Measurements from ENCODE around the gene EMC9. TPM values are rescaled to one million over a fixed set of nuclear protein-coding genes. Genes with fewer than 3 reads are reported as not detected.

EMC9 gene
- total RNA-seq, 4 donors from 2014 or later: 8.3 to 25.5 (median 16.9) TPM

DNA sequence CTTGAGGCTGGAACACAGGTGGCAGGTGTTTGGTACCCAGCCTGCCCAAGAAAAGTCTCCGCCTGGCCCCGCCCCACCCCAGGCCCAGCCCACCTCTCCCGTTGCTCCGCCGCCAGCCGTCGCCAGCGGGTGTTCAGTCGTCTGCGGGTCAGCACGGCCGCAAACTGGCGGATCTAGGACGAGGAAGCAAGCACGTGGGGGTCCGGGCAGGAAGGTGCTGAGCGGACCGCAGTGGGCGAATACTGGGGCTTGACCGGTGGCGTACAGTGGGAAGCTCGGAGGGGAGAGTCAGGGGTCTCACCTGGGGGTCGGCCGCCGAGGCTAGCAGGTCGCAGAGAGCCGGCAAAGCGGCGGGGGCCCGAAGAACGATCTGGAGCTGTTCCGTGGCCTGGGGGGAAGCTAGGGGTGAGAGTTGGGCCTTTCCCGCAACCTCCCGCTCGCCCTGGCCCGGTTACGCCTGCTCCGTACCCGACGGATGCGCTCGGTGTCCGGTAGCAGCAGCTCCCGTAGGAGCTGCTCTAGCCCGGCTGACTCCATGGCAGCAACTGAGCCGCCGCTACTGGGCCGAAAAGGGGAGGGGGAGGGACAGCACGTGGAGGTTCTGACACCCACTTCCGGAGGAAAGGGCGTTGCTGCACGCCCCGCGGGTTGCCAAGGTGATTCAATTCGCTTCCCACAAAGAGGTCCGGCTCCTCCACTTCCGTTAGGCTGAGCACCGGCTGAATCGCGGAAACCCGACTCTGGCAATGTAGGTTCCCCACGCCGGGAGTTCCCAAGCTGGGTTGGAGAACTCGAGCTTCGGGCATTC is 47.1 kb upstream of the EMC9 start, which contains the start of gene IPO4:
Gene IPO4, minus strand, starts transcription at position 566 of the 808 bp plus-strand sequence. Its CDS starts 29 bp downstream, at position 537.
- Histone ChIP-seq H3K27me3 (no peaks in the 10 kb centered on the region), H3K36me3 (peaks cover 40 to 41% of the 10 kb centered on the region in 2 donors), H3K4me3 (replicated peaks in 1 of 3) (peak within 1 kb of the TSS; percentile 14 to 53 (median 43)), H3K27ac (peak within 1 kb of the TSS in 2 of 3 donors; percentile 31 to 60), H3K9me3 (no peaks in the 10 kb centered on the region), H3K4me1 (peaks cover 8 to 13% of the 10 kb centered on the region in 2 donors)
- TF ChIP-seq POLR2A (IDR thresholded peaks at IDR 0.05): peak in 1 of 2 donors; percentile 64
- TF ChIP-seq, protein P1, sequence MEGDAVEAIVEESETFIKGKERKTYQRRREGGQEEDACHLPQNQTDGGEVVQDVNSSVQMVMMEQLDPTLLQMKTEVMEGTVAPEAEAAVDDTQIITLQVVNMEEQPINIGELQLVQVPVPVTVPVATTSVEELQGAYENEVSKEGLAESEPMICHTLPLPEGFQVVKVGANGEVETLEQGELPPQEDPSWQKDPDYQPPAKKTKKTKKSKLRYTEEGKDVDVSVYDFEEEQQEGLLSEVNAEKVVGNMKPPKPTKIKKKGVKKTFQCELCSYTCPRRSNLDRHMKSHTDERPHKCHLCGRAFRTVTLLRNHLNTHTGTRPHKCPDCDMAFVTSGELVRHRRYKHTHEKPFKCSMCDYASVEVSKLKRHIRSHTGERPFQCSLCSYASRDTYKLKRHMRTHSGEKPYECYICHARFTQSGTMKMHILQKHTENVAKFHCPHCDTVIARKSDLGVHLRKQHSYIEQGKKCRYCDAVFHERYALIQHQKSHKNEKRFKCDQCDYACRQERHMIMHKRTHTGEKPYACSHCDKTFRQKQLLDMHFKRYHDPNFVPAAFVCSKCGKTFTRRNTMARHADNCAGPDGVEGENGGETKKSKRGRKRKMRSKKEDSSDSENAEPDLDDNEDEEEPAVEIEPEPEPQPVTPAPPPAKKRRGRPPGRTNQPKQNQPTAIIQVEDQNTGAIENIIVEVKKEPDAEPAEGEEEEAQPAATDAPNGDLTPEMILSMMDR (IDR thresholded peaks at IDR 0.05): peak in 1 of 6 experiments; percentile 22
- intact Hi-C loops (cut with DNase I): no loop called here
- 0% methylated on average over 25 to 41 of the region's 65 CpGs for WGBS, 2 donors
- DNase-seq: peak; percentile 97

DNA sequence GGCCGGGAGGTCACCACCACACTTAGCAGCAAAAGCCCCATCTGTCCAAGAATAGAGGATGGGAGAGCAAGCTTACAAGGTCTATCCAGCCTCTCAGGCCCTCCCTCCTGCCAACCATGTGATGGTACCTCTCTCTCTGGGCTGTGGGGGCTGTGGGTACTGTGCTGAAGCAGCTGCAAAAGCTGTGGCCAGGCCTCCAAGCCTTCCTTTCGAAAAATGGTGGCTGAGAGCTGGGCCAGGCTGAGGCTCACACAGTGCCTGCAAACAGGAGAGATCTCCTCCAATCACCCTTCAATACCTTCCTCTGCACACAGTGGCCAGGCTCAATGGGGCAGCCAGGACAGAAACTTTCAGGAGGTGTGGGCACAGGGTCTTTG is 46.1 kb upstream of the EMC9 start:
- intact Hi-C loops (cut with DNase I): no loop called here
- H3K27me3 ChIP-seq: no peaks in the 10 kb centered on the region
- no peak for DNase-seq
- peaks cover 8 to 13% of the 10 kb centered on the region in 2 donors for H3K4me1 ChIP-seq
- peaks cover 45 to 50% of the 10 kb centered on the region in 2 donors for H3K36me3 ChIP-seq
- H3K27ac ChIP-seq: no peak overlapping the region
- no peak for TF ChIP-seq POLR2A (IDR thresholded peaks at IDR 0.05)
- TF ChIP-seq, protein P1 (IDR thresholded peaks at IDR 0.05): no peak
- WGBS, 2 donors: 79 to 89% methylated on average over 2 of the region's 2 CpGs
- no peaks in the 10 kb centered on the region for H3K9me3 ChIP-seq
- peak overlapping the region in 1 of 3 donors; percentile 43 for H3K4me3 ChIP-seq (replicated peaks in 1 of 3)

DNA sequence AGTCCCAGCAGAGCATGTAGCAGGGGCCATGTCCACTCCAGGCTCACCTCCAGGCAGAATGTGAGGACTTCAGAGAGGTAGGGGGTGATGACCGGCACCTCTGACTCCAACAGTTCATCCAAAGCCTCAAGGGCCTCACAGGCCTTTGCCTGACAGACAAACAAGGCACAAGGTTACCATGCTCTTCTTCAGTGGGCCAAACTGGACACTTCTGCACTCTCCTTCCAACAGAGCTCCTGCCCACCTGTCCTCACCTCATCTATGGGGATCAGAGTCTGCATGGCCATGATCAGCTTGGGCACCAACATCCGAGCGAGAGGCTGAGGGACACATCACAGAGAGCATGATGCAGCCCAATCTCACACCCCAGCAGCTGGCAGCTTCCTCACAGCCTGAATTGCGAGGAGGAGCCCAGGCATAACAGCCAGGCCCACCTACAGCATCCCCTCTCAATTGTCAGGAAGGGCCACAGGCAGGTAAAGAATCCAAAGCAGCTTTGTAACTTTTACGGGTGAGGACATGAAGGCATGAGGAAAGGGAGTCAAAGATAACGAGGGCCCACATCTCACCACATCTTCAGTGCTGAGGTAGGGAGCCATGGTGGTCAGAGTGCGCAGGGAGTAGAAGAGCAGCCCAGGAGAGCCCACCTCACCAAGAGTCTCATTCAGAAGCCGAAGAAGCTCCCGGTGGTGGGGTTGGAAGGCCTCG is 45.6 kb upstream of the EMC9 start:
- Histone ChIP-seq H3K4me1 (peaks cover 8 to 13% of the 10 kb centered on the region in 2 donors), H3K27ac (no peak overlapping the region), H3K4me3 (replicated peaks in 1 of 3) (no peak overlapping the region), H3K9me3 (no peaks in the 10 kb centered on the region), H3K36me3 (peaks cover 39 to 45% of the 10 kb centered on the region in 2 donors), H3K27me3 (no peaks in the 10 kb centered on the region)
- no peak for DNase-seq
- WGBS, 2 donors: 91 to 96% methylated on average over 9 to 10 of the region's 10 CpGs
- TF ChIP-seq, protein P1 (IDR thresholded peaks at IDR 0.05): no peak
- TF ChIP-seq POLR2A (IDR thresholded peaks at IDR 0.05): no peak
- intact Hi-C loops (cut with DNase I): no loop called here

- no peak for DNase-seq
- H3K4me3 ChIP-seq (replicated peaks in 1 of 3): no peak overlapping the region
- no peaks in the 10 kb centered on the region for H3K9me3 ChIP-seq
- intact Hi-C loops (cut with DNase I): no loop called here
- no peaks in the 10 kb centered on the region for H3K27me3 ChIP-seq
- no peak overlapping the region for H3K27ac ChIP-seq
- 94 to 98% methylated on average over 10 to 11 of the region's 11 CpGs for WGBS, 2 donors
- peaks cover 32 to 46% of the 10 kb centered on the region in 2 donors for H3K36me3 ChIP-seq
- TF ChIP-seq, protein P1 (IDR thresholded peaks at IDR 0.05): no peak
- no peak for TF ChIP-seq POLR2A (IDR thresholded peaks at IDR 0.05)
- peaks cover 8 to 13% of the 10 kb centered on the region in 2 donors for H3K4me1 ChIP-seq
Observed at GRCh38 chr14:24185741-24186140, 44.4 kb upstream of the EMC9 start.

Measured in thyroid gland (tissue), 4 donors.